Measurements from ENCODE around the gene ANO4. TPM values are rescaled to one million over a fixed set of nuclear protein-coding genes. Genes with fewer than 3 reads are reported as not detected.

The ANO4 gene
- total RNA-seq, 1 donor from 2014 or later = 1.6 TPM

DNA sequence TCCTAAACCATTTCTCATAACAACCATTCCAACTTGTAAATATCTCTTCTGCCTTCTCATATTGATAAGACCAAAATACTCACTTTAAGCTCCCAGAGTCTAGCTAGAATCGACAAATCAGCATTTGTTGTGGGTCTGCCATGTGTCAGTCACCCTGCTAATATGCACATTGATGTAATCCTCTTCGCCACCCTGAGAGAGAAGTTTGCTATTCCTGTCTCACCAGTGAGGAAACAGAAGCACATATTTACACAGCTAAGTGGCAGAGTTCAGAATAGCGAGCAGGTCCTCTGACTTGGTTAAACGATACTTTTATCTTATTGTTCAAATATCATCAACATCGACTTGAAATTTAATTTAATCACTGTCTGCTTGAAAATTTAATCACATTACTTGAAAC, 142.1 kb downstream of the ANO4 start:
- no peak for DNase-seq (ENCODE audit: extremely low read depth, low read depth, low spot score)

DNA sequence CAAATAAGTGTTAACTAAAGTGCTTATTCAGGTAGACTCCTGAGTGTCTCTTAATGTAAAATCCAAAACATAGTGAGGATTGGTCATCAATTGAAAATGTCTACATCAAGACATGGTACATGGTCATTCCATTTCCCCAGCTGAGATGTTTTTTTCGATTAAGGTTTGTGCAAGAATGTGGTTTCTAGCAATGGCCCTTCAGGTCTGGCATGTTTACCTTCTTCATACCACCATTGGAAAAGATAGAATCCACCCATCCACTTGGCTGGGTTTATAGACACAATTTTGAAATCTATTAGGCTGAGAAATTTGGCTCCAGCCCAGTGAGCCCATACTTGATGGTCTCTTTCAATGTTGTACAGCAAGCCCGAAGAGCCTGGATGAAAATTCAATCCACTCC, 145.9 kb downstream of the ANO4 start:
- DNase-seq (ENCODE audit: extremely low read depth, low read depth, low spot score) = no peak

- DNase-seq (ENCODE audit: extremely low read depth, low read depth, low spot score) = no peak
Observed at GRCh38 chr12:100942984-100943749, 148.6 kb downstream of the ANO4 start.

GRCh38 chr12:100951756-100952155, 157.2 kb downstream of the ANO4 start:
- DNase-seq (ENCODE audit: extremely low read depth, low read depth, low spot score) = no peak

DNA sequence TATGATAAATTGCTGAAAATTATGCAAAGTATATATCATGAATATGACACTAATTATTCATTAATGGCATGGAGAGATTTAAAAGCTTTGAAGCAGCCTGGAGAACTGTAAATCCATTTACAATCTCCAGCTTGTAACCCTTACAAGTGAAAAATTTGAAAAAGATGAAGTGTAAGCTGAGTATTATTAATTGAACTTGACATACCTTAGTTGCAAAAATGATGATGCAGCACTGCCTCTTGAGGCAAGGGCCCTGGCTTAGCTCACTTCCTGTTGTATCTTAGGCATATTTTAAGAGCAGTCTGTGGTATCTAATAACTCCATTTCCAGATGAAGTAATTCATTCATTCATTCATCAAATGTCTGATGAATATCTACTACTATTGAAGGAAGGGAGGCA, 158.6 kb downstream of the ANO4 start:
- DNase-seq (ENCODE audit: extremely low read depth, low read depth, low spot score) = no peak

DNA sequence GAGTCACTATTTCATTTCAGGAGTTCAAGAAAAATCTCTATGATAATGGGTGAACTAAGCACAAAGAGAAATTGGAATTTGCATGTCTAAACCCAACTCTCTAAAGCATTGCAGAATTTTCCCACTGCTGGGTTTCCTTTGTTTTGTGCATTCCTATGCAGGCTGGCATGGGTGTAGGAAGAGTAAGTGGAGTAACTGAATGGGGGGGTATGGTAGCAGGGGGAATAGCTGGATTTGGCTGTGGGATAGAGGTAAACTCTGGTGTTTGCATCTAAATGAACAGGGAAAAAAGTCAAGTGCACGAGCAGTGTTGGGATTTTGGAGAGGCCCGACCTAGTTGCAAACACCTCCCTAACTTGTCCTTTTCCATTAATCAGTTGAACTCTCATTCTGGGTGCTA, 159.1 kb downstream of the ANO4 start:
- no peak for DNase-seq (ENCODE audit: extremely low read depth, low read depth, low spot score)

- no peak for DNase-seq (ENCODE audit: extremely low read depth, low read depth, low spot score)
Observed at GRCh38 chr12:100954118-100954517, 159.5 kb downstream of the ANO4 start.

GRCh38 chr12:100955139-100955538, 160.6 kb downstream of the ANO4 start:
- no peak for DNase-seq (ENCODE audit: extremely low read depth, low read depth, low spot score)

GRCh38 chr12:100956311-100956852, 161.8 kb downstream of the ANO4 start:
- DNase-seq (ENCODE audit: extremely low read depth, low read depth, low spot score) = no peak

GRCh38 chr12:100959481-100959880, 164.9 kb downstream of the ANO4 start:
- DNase-seq (ENCODE audit: extremely low read depth, low read depth, low spot score) = peak; percentile 27

GRCh38 chr12:100962086-100962712, 167.6 kb downstream of the ANO4 start:
- no peak for DNase-seq (ENCODE audit: extremely low read depth, low read depth, low spot score)

GRCh38 chr12:100963381-100963780, 168.8 kb downstream of the ANO4 start:
- no peak for DNase-seq (ENCODE audit: extremely low read depth, low read depth, low spot score)

GRCh38 chr12:100964028-100964427, 169.5 kb downstream of the ANO4 start:
- no peak for DNase-seq (ENCODE audit: extremely low read depth, low read depth, low spot score)

- no peak for DNase-seq (ENCODE audit: extremely low read depth, low read depth, low spot score)
Observed at GRCh38 chr12:100967189-100967588, 172.6 kb downstream of the ANO4 start.

DNA sequence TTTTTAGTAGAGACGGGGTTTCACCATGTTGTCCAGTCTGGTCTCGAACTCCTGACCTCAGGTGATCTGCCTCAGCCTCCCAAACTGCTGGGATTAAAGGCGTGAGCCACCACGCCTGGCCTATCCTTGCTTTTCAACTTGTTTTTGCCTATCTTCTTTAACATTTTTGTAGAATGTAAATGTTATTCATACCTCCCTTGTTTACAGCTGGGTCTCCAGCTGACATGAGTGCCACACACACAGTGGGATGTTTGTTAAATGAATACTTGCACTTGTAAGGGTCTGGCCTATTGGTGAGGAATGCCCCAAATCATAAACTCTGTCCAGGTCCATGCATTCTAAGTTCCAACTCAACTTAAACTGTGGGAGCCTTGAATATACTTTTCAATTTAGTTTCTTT, 176.3 kb downstream of the ANO4 start:
- DNase-seq (ENCODE audit: extremely low read depth, low read depth, low spot score) = no peak

DNA sequence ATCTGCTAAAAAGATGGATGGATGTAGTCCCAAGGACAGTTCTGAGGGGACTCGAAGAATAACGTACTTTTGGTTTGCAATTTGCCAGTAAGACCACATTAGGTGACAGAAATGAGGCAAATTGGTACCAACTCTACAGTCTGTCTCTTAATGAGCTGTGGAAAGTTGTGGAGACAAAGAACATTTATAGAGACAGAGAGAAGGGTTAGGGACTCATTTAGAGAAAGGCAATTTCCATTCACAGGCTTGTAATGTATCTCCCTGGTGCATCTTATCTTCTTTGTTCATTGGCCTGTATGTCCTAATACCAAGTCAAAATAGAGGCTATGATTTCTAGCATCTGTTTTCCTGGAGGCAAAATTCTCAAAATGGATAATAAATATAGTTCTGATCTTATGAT, 177.5 kb downstream of the ANO4 start:
- DNase-seq (ENCODE audit: extremely low read depth, low read depth, low spot score) = no peak

DNA sequence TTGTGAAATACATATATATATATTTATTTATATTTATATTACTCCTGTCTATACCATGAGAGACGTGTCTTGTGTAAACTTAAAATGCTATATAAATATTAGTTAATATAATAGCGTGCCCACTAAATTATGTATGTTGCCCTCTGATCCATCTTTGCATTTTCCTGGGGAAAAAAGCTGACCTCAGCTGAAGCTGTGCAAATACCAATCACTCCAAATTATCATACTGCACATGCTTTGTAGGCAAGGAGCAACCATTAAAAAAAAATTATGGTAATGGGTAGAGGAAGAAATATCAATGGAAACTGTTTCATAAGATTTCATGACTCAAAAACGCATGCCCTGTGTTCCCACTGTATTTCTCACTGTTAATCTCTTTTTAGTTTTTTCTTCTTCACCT, 179.8 kb downstream of the ANO4 start:
- no peak for DNase-seq (ENCODE audit: extremely low read depth, low read depth, low spot score)

GRCh38 chr12:100974747-100975146, 180.2 kb downstream of the ANO4 start:
- no peak for DNase-seq (ENCODE audit: extremely low read depth, low read depth, low spot score)

DNA sequence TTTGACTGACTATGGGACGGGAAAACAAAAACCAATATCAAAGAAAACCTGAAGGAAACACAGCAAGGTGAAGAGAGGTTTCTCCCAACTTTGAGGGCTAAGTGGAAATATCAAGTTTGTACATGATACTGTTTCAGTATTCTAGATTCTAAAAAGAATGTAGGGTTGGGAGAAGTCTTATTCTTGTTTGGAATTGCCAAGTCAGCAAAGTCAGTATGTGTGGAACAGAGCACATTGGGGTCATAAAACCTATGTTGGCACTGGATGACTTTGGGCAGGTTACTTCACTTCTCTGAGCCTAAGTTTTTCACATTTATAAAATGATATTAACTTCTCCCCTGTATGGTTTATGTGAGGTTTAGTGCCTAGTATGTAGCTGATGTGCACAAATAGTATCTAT, 182.2 kb downstream of the ANO4 start:
- DNase-seq (ENCODE audit: extremely low read depth, low read depth, low spot score) = no peak

DNA sequence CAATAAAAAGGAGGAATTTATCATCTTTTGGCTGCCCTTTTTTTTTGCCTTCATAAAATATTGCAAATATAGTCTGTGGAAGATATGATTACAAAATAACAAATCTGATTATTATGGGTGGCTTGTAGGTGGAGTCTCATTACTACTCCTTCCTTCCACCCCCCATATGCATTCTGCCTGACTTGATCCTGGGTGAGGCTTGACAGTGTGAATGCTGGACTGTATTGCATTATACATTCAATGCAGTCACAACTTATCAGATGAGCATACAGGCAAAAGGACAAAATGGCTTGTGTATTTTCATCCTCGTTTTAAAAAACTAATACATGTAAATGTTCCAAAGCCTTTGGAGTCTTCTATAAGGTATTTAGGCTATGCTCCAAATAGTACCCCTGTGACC, 186.3 kb downstream of the ANO4 start:
- DNase-seq (ENCODE audit: extremely low read depth, low read depth, low spot score) = no peak

DNA sequence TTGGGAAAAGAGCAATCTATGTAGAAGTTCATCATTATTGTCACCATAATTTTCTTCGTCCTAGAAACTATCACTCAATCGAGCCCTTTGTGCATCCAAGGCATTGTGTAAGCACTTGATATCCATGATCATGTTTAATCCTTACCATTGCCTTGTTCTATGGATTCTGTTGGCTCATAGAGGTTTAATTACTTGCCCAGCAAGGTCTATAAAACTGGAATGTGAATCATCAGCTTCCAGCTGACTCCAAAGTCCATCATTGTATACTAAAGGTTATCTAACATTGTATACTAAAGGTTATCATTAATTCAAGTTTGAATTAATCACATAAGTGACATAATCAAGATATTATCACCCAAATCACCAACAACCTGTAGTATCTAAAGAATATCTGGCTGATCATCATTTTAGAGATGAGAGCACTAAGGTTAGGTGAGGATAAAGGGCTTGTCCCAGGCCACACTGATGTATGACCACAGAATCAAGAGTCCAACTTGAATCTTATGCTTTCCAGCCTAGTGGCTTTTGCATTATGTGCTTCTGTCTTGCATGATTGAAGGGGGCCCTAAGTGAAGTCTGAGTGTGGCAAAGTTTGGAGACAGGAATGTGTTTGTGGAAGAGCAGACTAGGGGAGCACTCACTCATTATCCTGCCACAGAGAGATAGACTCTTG, 188.1 kb downstream of the ANO4 start:
- DNase-seq (ENCODE audit: extremely low read depth, low read depth, low spot score) = no peak

DNA sequence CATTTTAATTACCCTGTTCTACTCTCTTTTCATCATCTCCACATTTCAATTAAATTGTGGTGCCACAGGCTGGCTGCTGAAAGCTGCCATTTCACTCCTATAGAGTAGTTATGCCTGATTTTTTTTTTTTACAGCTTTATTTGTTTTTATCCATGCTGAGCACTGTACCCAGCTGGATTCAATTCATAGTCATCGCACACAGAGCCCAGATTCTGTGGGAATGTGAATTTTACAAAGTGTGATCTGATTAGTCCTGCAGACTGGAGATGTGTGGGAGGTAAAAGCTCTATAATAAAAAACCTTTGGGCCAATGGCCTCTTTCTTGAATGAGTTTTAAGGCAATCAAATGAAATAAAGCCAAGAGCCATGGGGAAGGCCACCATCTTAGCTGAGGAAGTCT, 190.2 kb downstream of the ANO4 start:
- no peak for DNase-seq (ENCODE audit: extremely low read depth, low read depth, low spot score)

Measured in glomerular endothelial cell (primary cell).